GM19463 (cell line): ENCODE results near the gene MYBL2.
"Not testable (repeated sequence)": the region's sequence is repeated elsewhere in the genome, so short reads cannot be mapped to it uniquely, and the experiment has no call there.

Experiments
- ATAC-seq: cut with Tn5 transposase; IDR thresholded peaks from one replicate; pipeline ENCODE4 v1.9.1; 2021; ENCODE audit warnings: mild to moderate bottlenecking, moderate library complexity; ENCODE audit not compliant: unreplicated experiment

The MYBL2 gene

GRCh38 chr20:43749734-43750294, 82.9 kb downstream of the MYBL2 start:
- ATAC-seq = no peak

GRCh38 chr20:43750774-43751166, 83.9 kb downstream of the MYBL2 start:
- ATAC-seq = no peak

- ATAC-seq = peak; percentile 76
Observed at GRCh38 chr20:43751167-43752050, 84.5 kb downstream of the MYBL2 start.

- no peak for ATAC-seq
Observed at GRCh38 chr20:43752051-43752360, 85.1 kb downstream of the MYBL2 start.

GRCh38 chr20:43752561-43753301, 85.8 kb downstream of the MYBL2 start:
- peak; percentile 58 for ATAC-seq

GRCh38 chr20:43755390-43755789, 88.5 kb downstream of the MYBL2 start:
- ATAC-seq = no peak

DNA sequence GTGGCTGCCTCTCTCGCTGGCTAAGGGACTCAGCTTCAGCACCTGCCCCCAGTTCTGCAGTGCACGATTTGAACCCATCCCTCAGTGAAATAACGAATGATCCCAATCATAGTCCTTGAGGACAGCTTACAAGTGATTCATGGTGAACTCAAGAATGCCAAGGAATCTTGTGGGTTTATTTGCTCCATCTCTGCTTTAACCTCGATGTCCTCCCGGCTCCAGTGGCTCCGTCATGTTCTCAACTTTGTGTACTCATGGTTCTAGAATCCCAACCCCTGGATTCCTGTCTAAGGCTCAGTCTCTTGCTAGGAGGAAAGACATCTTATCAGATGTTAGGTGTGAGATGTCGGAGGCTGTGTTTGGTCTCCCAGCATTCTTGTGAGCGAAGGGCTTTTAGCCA, 88.9 kb downstream of the MYBL2 start:
- ATAC-seq = no peak

GRCh38 chr20:43757888-43758287, 91.0 kb downstream of the MYBL2 start:
- ATAC-seq = not testable (repeated sequence)

DNA sequence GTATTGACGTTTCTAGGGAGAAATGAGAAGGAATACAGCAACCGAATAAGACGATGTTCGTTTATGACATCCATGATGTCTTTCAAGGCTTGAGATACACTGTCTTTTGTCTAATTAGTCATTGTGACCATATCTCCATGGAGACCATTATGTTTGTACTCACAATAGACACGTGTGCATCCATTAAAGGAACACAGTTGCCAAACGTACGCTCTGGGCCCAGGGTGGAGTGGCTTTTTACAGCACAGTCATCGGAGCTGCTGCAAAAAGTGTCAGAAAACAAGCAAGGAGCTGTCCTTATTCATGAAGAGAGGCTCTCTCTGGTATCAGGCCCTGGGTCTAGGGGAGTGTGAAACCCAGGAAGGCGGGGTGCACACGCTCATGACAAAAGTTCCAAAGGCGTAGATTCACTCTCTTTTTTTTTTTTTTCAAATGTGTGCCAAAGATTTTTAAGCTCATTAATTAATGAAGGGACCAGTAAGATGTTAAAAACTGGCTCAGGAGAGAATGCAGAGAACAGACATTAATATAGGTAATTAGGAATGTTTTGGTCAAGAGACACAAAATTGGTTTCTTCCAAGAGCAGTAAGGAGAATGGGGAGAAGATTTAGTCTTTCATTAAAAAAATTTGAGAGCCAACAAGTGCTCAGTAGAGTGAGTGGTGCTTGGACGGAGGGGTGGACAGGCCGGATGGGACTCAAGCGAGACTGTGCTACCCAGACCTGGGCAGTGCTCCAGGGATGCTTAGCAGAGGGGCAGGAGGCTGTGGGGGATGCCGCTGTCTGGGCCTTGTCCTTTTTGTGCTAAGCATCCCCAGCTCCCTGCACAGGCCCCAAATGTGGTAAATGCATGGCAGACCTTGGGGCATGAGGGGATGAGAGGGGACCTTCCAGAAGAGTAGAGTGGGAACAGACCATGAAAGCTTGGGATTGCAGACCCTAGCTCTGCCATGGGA, 94.7 kb downstream of the MYBL2 start:
- no peak for ATAC-seq

DNA sequence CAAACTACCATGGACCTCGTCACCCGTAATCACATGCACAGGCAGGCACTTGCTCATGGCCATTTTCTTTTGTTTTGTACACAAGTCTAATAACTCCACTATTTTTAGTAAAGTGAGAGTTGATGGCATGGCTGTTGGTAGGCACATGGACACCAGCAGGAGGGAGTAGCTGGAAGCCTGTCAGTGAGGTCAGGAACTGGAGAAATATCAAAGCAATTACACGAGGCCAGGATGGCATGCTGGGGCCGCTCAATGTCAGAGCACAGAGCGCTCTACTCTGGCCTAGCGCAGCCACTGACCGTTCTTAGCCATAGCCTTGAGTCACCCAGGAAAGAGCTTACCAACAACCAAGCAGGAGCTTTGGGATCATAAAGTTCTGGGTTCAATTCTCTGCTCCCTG, 96.0 kb downstream of the MYBL2 start:
- no peak for ATAC-seq

DNA sequence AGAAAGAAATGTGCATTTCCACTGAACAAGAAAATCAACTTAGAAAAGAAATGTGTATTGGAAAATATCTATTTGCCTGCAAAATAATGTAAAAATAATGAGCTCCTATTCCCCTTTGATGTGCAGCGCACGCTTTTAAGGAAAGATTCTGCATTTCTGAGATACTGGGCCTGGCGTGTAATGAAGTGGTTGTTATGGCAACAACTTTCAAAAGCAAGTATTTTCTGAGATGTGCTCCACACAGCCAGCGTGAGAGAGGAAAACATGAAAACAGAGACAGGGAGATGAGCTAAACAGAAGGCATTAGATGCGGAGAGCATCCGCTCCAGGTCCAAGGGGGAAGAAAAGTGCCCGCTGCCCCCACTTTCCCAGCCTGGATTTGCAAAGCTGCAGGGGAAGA, 99.0 kb downstream of the MYBL2 start:
- no peak for ATAC-seq
